ENCODE results near the gene DPF3. TPM values are rescaled to one million over a fixed set of nuclear protein-coding genes. Genes with fewer than 3 reads are reported as not detected.

DPF3 gene
- total RNA-seq, 1 experiment from 2014 or later = 0.31 TPM

DNA sequence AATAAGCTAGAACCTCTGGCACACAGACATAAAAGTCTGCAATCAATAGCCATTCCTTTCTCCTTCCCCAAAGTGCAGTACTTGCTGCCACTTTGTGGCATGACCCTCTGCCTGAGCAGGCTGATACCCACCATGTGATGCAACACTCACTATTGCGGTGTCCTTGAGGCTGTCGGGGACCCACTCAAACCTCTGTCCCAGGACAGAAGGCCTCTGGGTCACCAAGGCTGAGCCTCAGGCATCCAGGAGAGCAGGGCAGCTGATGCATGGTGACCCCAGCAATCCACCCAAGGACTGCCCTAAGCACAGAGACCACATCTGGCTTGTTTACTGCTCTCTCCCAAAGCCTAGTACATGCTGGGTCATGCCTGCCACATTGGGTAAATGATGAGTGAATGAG lies 114.2 kb downstream of the DPF3 start:
- Mint-ChIP-seq H3K4me3 (no peak overlapping the region), H3K9me3 (peaks cover 23% of the 10 kb centered on the region), H3K27me3 (ENCODE audit: low read depth) (no peaks in the 10 kb centered on the region; the same call in 1 of the 2 replicates), H3K27ac (no peak overlapping the region), H3K36me3 (peaks cover 11% of the 10 kb centered on the region; the same call in 1 of the 2 replicates), H3K4me1 (peaks cover 9% of the 10 kb centered on the region)
- ChIA-PET CTCF (interaction anchor here (1.5 kb wide), 1 partner anchor 114 kb away, joined by 3 read pairs; the partner anchor contains the start of gene DPF3), POLR2A (interaction anchor here (0.6 kb wide), 1 partner anchor 130 kb away, joined by 4 read pairs; no protein-coding TSS in a partner anchor)
- DNase-seq (ENCODE audit: low spot score) (no peak), ATAC-seq (no peak)
- TF ChIP-seq, protein P1, sequence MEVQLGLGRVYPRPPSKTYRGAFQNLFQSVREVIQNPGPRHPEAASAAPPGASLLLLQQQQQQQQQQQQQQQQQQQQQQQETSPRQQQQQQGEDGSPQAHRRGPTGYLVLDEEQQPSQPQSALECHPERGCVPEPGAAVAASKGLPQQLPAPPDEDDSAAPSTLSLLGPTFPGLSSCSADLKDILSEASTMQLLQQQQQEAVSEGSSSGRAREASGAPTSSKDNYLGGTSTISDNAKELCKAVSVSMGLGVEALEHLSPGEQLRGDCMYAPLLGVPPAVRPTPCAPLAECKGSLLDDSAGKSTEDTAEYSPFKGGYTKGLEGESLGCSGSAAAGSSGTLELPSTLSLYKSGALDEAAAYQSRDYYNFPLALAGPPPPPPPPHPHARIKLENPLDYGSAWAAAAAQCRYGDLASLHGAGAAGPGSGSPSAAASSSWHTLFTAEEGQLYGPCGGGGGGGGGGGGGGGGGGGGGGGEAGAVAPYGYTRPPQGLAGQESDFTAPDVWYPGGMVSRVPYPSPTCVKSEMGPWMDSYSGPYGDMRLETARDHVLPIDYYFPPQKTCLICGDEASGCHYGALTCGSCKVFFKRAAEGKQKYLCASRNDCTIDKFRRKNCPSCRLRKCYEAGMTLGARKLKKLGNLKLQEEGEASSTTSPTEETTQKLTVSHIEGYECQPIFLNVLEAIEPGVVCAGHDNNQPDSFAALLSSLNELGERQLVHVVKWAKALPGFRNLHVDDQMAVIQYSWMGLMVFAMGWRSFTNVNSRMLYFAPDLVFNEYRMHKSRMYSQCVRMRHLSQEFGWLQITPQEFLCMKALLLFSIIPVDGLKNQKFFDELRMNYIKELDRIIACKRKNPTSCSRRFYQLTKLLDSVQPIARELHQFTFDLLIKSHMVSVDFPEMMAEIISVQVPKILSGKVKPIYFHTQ (CRISPR knock-in tag; IDR thresholded peaks at IDR 0.05) = no peak
- TF ChIP-seq ZNF121 (CRISPR knock-in tag; IDR thresholded peaks at IDR 0.05) (no peak), MYBL2 (CRISPR knock-in tag; IDR thresholded peaks at IDR 0.05) (no peak), TEAD1 (CRISPR knock-in tag; IDR thresholded peaks at IDR 0.05) (no peak), SP1 (CRISPR knock-in tag; conservative IDR thresholded peaks at IDR 0.05) (no peak), HMGA2 (CRISPR knock-in tag; IDR thresholded peaks at IDR 0.05) (no peak), RORB (CRISPR knock-in tag; IDR thresholded peaks at IDR 0.05) (no peak), NFATC4 (CRISPR knock-in tag; IDR thresholded peaks at IDR 0.05) (no peak), MAX (CRISPR knock-in tag; IDR thresholded peaks at IDR 0.05) (no peak), PRRX2 (CRISPR knock-in tag; IDR thresholded peaks at IDR 0.05) (no peak), ZBTB21 (CRISPR knock-in tag; IDR thresholded peaks at IDR 0.05; ENCODE audit: borderline replicate concordance) (no peak), CDX4 (CRISPR knock-in tag; IDR thresholded peaks at IDR 0.05; ENCODE audit: borderline replicate concordance) (no peak), ATF2 (CRISPR knock-in tag; IDR thresholded peaks at IDR 0.05; ENCODE audit: borderline replicate concordance, low read depth) (no peak), SOX15 (CRISPR knock-in tag; IDR thresholded peaks at IDR 0.05) (no peak), SMAD3 (CRISPR knock-in tag; IDR thresholded peaks at IDR 0.05; ENCODE audit: borderline replicate concordance) (no peak), ZNF671 (CRISPR knock-in tag; IDR thresholded peaks at IDR 0.05) (no peak), ZNF416 (CRISPR knock-in tag; IDR thresholded peaks at IDR 0.05) (no peak), ESRRA (CRISPR knock-in tag; IDR thresholded peaks at IDR 0.05; ENCODE audit: borderline replicate concordance) (no peak)
- TF ChIP-seq, protein P2, sequence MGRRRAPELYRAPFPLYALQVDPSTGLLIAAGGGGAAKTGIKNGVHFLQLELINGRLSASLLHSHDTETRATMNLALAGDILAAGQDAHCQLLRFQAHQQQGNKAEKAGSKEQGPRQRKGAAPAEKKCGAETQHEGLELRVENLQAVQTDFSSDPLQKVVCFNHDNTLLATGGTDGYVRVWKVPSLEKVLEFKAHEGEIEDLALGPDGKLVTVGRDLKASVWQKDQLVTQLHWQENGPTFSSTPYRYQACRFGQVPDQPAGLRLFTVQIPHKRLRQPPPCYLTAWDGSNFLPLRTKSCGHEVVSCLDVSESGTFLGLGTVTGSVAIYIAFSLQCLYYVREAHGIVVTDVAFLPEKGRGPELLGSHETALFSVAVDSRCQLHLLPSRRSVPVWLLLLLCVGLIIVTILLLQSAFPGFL (CRISPR knock-in tag; IDR thresholded peaks at IDR 0.05; ENCODE audit: borderline replicate concordance) = no peak
- TF ChIP-seq, protein P3, sequence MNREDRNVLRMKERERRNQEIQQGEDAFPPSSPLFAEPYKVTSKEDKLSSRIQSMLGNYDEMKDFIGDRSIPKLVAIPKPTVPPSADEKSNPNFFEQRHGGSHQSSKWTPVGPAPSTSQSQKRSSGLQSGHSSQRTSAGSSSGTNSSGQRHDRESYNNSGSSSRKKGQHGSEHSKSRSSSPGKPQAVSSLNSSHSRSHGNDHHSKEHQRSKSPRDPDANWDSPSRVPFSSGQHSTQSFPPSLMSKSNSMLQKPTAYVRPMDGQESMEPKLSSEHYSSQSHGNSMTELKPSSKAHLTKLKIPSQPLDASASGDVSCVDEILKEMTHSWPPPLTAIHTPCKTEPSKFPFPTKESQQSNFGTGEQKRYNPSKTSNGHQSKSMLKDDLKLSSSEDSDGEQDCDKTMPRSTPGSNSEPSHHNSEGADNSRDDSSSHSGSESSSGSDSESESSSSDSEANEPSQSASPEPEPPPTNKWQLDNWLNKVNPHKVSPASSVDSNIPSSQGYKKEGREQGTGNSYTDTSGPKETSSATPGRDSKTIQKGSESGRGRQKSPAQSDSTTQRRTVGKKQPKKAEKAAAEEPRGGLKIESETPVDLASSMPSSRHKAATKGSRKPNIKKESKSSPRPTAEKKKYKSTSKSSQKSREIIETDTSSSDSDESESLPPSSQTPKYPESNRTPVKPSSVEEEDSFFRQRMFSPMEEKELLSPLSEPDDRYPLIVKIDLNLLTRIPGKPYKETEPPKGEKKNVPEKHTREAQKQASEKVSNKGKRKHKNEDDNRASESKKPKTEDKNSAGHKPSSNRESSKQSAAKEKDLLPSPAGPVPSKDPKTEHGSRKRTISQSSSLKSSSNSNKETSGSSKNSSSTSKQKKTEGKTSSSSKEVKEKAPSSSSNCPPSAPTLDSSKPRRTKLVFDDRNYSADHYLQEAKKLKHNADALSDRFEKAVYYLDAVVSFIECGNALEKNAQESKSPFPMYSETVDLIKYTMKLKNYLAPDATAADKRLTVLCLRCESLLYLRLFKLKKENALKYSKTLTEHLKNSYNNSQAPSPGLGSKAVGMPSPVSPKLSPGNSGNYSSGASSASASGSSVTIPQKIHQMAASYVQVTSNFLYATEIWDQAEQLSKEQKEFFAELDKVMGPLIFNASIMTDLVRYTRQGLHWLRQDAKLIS (CRISPR knock-in tag; IDR thresholded peaks at IDR 0.05; ENCODE audit: borderline replicate concordance) = no peak
